Measurements from ENCODE around the gene CBX8. TPM values are rescaled to one million over a fixed set of nuclear protein-coding genes. Genes with fewer than 3 reads are reported as not detected.

Gene CBX8
- polyA plus RNA-seq, 1 experiment = 0.37 TPM

GRCh38 chr17:79785900-79786810 lies 10.7 kb downstream of the CBX8 start:
- TF ChIP-seq CTCF (IDR thresholded peaks at IDR 0.05; ENCODE audit: low read depth, low read length) = no peak
- H3K27ac ChIP-seq (ENCODE audit: low read depth, low read length) = no peak overlapping the region
- CTCF ChIA-PET = interaction anchor here (1.4 to 1.5 kb wide), 2 partner anchors 8 to 11 kb away, joined by 3 read pairs; partner anchors contain the start of gene CBX8

GRCh38 chr17:79785017-79785899 lies 11.6 kb downstream of the CBX8 start:
- DNase-seq (ENCODE audit: low read depth, low spot score) = no peak
- peaks cover 3% of the 10 kb centered on the region; the same call in 1 of the 2 replicates for H3K9me3 ChIP-seq (ENCODE audit: control insufficient read depth, insufficient read depth, low read length)
- TF ChIP-seq CTCF (IDR thresholded peaks at IDR 0.05; ENCODE audit: low read depth, low read length) = no peak
- H3K27ac ChIP-seq (ENCODE audit: low read depth, low read length) = no peak overlapping the region
- ChIA-PET CTCF (interaction anchor here (1.5 kb wide), 1 partner anchor 12 kb away, joined by 3 read pairs; the partner anchor contains the start of gene CBX8), POLR2A (no interaction called here)
- no peak overlapping the region for H3K4me3 ChIP-seq (ENCODE audit: low read depth, low read length)
- H3K27me3 ChIP-seq (ENCODE audit: control insufficient read depth, insufficient read depth, low read length) = peaks cover 30% of the 10 kb centered on the region

More at GRCh38 chr17:79785900-79786810, 10.7 kb downstream of the CBX8 start:
- Histone ChIP-seq H3K9me3 (ENCODE audit: control insufficient read depth, insufficient read depth, low read length) (peaks cover 10% of the 10 kb centered on the region; the same call in 1 of the 2 replicates), H3K4me3 (ENCODE audit: low read depth, low read length) (no peak overlapping the region), H3K27me3 (ENCODE audit: control insufficient read depth, insufficient read depth, low read length) (peaks cover 39% of the 10 kb centered on the region)
- DNase-seq (ENCODE audit: low read depth, low spot score) = no peak
- POLR2A ChIA-PET = interaction anchor here (0.6 kb wide), 1 partner anchor 8 kb away, joined by 3 read pairs; no protein-coding TSS in a partner anchor

GRCh38 chr17:79784353-79785016 lies 12.4 kb downstream of the CBX8 start:
- Histone ChIP-seq H3K27me3 (ENCODE audit: control insufficient read depth, insufficient read depth, low read length) (peaks cover 23% of the 10 kb centered on the region), H3K9me3 (ENCODE audit: control insufficient read depth, insufficient read depth, low read length) (no peaks in the 10 kb centered on the region; the same call in 1 of the 2 replicates), H3K4me3 (ENCODE audit: low read depth, low read length) (no peak overlapping the region), H3K27ac (ENCODE audit: low read depth, low read length) (no peak overlapping the region)
- DNase-seq (ENCODE audit: low read depth, low spot score) = no peak
- no peak for TF ChIP-seq CTCF (IDR thresholded peaks at IDR 0.05; ENCODE audit: low read depth, low read length)
- POLR2A ChIA-PET = no interaction called here
- CTCF ChIA-PET = no interaction called here

GRCh38 chr17:79783891-79784290 lies 13.0 kb downstream of the CBX8 start:
- peaks cover 17% of the 10 kb centered on the region for H3K27me3 ChIP-seq (ENCODE audit: control insufficient read depth, insufficient read depth, low read length)
- H3K27ac ChIP-seq (ENCODE audit: low read depth, low read length) = no peak overlapping the region
- no peaks in the 10 kb centered on the region; the same call in 1 of the 2 replicates for H3K9me3 ChIP-seq (ENCODE audit: control insufficient read depth, insufficient read depth, low read length)
- no peak overlapping the region for H3K4me3 ChIP-seq (ENCODE audit: low read depth, low read length)
- POLR2A ChIA-PET = no interaction called here
- DNase-seq (ENCODE audit: low read depth, low spot score) = no peak
- CTCF ChIA-PET = no interaction called here
- no peak for TF ChIP-seq CTCF (IDR thresholded peaks at IDR 0.05; ENCODE audit: low read depth, low read length)
